ENCODE data around the gene PTGFRN. TPM values are rescaled to one million over a fixed set of nuclear protein-coding genes. Genes with fewer than 3 reads are reported as not detected.

Gene PTGFRN
- polyA plus RNA-seq, 1 donor: 56.6 TPM

- DNase-seq: no peak
These were observed 32.0 kb downstream of the PTGFRN start for GRCh38 chr1:116941670-116942069.

DNA sequence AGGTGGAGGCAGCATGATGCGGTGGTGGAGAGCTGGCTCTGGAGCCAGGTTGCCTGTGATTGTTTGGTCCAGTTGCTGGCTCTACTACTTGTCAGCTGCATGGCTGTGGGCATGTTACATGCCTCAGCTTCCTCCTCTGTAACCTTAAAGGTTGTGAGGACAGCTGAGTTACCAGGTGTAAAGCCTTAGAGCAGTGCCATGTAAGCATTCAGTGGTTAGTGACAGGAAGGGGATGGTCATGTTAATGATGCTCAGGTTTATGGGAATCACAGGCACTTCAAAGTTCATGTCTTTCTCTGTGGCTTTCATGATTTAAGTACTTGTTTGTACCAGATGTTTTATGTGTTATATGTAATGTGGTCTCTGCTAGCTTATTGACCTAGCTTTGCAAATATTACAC is 32.6 kb downstream of the PTGFRN start:
- no peak for DNase-seq

DNA sequence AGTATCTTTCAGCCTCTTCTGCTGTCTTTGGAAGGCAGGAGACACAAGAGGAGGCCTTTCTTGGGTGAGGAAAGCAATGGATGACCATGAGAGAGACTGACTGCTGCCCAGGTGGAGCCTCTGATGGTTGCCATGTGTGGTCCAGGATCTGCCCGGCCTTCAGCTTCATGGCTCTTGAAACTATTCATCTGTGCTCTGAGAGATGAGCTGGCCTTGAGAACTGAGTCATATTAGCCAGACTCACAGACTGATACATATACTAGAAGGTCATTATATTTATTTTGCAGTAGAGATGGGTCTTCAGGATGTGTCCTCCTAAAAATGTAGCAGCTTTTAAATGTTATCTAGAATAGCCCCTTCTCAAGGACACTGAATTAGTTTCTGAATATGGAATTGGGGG is 33.7 kb downstream of the PTGFRN start:
- DNase-seq: no peak

DNA sequence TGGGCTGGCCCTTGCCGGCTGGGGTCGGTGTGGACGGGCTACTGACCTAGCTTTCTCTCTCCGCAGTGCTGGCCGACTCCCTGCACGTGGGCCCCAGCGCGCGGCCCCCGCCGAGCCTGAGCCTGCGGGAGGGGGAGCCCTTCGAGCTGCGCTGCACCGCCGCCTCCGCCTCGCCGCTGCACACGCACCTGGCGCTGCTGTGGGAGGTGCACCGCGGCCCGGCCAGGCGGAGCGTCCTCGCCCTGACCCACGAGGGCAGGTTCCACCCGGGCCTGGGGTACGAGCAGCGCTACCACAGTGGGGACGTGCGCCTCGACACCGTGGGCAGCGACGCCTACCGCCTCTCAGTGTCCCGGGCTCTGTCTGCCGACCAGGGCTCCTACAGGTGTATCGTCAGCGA is 34.9 kb downstream of the PTGFRN start:
- no peak for DNase-seq

GRCh38 chr1:116945421-116945820 is 35.7 kb downstream of the PTGFRN start:
- DNase-seq: no peak

DNA sequence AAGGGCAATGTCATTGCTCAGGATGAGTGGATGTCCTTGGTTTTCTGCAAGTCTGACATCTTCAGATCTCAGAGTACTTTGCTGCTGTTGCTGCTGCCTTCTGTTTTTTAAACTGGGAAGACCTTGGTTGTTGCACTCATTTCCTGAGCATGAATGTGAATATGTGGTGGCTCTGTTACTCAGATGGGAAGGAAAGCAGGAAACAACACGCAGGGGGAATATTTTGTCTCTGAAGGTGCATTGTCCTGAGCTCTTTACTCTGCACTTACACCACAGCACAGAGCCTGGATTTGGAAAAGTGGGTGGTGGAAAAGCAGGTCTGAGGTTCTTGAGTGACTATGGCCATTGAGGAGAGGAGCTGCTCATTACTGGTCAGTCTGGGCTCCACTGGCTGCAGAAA is 36.3 kb downstream of the PTGFRN start:
- DNase-seq: no peak

- no peak for DNase-seq
These were observed 37.6 kb downstream of the PTGFRN start for GRCh38 chr1:116947092-116947860.

DNA sequence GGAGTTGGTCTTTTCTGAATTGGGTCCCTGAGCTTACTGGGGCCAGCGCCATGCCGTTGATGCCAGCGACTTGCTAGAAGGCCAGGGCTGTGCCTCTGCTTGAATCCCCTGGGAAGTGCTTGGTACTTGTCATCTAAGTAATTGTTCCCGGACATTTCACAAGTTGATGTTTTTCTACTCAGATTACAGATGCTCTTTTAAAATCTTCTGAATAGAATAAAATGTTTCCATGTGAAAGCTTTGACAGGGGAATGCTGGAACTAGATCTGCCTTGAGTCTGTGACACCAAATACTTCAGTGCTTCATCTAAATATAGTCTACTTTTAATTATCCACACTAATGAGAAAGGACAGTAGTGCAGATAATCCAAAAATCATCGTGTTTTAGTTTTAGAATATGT is 38.3 kb downstream of the PTGFRN start:
- no peak for DNase-seq

DNA sequence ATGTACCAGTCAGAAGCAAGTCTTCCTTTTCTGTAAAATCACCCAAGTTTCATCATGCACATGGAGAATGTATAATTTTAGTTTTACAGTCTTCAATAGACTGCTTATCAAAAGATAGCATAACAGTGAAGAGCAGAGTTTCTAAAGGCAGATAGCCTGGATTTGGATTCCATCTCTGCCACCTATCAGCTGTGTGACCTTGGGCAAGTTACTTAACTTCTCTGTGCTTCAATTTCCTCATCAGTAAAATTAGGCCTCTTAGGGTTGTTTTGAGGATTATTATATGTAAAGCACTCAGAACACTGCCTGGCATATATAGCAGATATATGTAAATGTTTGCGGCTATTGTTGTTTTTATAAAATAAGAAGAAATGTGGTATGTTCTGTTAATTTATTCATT is 38.9 kb downstream of the PTGFRN start:
- no peak for DNase-seq

DNA sequence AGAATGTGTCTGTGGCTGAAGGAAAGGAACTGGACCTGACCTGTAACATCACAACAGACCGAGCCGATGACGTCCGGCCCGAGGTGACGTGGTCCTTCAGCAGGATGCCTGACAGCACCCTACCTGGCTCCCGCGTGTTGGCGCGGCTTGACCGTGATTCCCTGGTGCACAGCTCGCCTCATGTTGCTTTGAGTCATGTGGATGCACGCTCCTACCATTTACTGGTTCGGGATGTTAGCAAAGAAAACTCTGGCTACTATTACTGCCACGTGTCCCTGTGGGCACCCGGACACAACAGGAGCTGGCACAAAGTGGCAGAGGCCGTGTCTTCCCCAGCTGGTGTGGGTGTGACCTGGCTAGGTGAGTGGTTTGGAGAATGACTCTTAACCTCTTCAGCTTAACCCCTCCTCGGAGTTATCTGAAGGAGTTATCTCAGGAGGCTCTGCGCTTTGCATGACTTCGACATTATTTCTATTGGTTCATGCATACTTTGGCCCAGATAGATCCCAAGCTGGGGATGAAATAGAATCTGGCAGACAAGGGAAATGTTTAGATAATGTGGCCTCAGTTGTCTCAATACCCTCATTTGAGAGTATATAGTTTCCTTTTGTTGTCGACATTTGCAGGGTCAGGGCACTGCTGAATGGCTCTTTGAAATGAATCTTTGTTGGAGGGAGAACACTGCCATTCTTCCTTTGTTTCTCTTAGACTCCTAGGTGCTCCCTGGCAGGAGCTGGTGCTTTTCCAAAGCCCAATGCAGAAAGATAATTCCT is 39.7 kb downstream of the PTGFRN start:
- no peak for DNase-seq

- DNase-seq: no peak
These were observed 40.9 kb downstream of the PTGFRN start for GRCh38 chr1:116950517-116951199.

GRCh38 chr1:116951200-116951935 is 41.7 kb downstream of the PTGFRN start:
- DNase-seq: no peak

DNA sequence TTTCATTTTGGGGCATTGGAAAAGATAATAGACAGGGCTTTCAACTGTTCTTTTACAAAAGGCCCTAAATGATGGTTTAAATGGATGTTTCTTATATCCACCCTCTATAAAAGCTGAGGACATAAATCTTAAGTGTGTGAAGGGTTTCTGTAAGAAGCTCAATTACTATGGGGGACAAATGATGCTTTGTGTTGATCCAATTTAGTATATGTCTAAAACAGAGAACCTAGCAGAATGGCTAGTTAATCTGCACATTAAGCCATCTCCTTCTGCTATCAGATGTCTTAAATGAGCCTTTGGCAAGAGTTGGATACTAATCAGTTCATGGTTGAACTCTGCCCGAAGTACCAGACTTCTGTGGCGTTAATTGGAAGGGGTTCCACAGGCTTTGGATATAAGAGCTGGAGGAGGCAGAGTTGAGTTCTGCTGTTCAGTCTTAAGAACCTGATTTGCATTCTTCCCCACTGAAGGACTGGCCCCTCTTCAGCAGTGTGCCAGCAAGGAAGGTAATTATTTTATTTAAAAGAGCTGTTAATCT is 43.1 kb downstream of the PTGFRN start:
- no peak for DNase-seq

DNA sequence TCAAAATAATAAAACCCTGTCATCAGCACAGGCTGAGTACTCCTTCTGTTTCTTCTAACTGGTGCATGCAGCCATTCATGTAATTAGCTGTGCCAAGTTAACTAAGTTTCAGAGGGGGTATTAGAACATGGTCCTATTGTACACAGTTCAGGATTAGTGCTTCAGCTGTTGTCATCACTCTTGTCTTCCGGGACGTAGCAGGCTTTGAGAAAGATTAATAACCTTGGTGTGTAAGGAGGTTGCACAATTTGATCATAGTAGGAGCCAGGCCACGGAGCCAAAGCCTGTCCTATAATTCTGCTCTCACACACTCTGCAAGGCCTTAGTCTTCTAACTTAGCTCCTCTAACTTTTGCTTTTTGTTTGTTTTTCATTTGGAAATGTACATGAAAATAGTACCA is 44.7 kb downstream of the PTGFRN start:
- DNase-seq: no peak

GRCh38 chr1:116956378-116956777 is 46.7 kb downstream of the PTGFRN start:
- no peak for DNase-seq

DNA sequence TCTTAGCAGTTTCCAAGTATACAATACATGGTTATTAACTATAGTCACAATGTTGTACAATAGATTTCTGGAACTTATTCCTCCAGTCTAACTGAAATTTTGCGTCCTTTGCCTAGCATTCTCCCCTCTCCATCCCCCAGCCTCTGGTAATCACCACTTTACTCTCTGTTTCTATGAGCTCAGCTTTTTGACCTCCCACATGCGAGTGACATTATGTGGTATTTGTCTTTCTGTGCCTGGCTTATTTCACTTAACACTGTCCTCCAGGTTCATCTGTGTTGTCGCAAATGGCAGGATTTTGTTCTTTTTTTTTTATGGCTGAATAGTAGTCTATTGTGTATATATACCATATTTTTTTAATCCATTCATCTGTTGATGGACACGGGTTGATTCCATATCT is 47.9 kb downstream of the PTGFRN start:
- no peak for DNase-seq

GRCh38 chr1:116958110-116958509 is 48.4 kb downstream of the PTGFRN start:
- no peak for DNase-seq

DNA sequence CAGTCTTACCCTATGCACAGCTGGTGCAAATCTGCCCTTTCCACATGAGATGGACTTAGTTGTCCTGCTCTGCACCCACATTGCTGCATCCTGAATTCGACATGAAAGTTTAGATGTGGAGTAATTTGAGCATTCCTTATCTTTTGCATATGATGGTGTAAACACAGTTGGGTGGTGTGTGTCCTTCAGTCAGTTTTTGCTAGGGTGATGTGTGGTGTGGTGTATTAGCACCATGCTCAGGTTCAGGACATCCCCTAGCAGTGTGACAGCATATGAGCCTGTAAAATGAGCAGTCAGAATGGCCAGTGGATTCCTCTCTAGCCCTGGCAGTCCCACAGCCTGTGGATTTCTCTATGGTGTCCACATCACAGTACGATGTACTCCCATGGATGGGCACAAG is 49.3 kb downstream of the PTGFRN start:
- no peak for DNase-seq

DNA sequence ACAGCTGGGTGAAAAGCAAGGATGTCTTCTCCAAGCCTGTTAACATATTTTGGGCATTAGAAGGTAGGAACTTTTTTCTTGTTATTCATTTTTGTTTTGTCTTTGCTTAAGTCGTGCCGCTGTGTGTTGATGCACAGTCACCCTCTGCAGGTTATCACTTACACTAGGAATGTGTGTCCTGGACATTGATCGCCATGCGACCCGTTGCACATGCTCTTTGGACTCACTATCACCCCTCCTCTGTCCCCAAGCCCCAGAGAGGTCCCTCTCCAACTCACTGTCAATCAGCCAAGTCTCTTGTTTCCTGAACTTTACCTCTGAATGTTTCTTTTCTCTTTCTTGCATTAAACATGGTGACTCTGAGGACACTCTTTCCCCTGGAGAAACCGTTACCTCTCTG is 51.9 kb downstream of the PTGFRN start:
- DNase-seq: no peak

DNA sequence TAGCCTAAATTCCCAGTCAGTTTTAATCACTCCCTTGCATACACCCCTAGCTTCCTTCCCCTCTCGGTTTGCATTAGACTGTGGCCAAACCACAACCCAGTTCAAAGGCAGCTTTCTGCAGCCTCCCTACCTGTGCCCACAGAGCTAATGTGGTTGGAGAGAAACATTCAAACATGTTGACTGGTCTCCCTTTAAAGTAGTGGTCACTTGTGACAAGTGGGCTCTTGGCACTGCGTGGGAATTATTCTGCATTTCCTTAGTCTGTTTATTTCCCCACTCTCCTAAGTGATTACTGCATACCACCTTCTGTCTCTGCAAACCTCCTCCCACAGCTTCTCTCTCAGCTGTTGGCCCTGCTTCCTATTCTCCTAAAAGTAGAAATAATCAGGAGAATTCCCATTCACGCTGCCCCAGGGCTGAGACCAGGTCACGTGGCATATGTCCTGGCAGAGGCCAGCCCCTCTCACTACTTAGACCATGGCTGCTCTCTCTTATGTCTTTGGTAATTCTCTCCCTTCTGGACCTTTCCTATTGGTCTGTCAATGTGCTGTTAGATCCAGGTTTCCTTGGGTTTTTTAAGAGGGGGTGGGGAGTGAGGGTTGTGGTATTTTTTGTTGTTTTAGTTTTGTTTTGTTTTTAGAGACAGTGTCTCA is 53.4 kb downstream of the PTGFRN start:
- no peak for DNase-seq

DNA sequence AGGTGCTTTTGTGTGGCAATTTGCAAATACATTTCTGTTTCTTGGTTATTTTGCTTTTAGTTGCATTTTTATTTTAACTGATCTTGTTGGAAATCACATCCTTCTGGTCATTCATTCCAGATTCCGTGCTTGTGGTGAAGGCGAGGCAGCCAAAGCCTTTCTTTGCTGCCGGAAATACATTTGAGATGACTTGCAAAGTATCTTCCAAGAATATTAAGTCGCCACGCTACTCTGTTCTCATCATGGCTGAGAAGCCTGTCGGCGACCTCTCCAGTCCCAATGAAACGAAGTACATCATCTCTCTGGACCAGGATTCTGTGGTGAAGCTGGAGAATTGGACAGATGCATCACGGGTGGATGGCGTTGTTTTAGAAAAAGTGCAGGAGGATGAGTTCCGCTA is 57.1 kb downstream of the PTGFRN start:
- DNase-seq: no peak

DNA sequence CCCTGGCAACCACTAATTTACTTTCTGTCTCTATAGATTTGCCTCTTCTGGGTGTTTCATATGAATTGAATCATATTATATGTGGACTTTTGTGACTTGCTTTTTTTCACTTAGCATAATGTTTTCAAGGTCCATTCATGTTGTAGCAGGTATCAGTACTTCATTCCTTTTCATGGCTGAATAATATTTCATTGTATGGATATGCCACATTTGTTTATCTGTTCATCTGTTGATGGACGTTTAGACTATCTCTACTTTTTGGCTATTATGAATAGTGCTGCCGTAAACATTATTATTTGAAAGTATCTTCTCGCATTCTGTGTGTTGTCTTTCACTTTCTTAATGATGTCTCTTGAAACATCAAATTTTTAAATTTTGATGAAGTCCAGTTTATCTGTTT is 59.0 kb downstream of the PTGFRN start:
- DNase-seq: no peak
